NOMO-1 (cell line): Measurements from ENCODE around the gene KCNA4.
"Not testable (repeated sequence)": the region's sequence is repeated elsewhere in the genome, so short reads cannot be mapped to it uniquely, and the experiment has no call there.

ENCODE experiments used
- DNase-seq, 2 experiments: peaks; one replicate each; lab custom pipeline; 2025; ENCODE audit not compliant: unreplicated experiment in 2 of 2; lab: John Stamatoyannopoulos, UW

The KCNA4 gene

DNA sequence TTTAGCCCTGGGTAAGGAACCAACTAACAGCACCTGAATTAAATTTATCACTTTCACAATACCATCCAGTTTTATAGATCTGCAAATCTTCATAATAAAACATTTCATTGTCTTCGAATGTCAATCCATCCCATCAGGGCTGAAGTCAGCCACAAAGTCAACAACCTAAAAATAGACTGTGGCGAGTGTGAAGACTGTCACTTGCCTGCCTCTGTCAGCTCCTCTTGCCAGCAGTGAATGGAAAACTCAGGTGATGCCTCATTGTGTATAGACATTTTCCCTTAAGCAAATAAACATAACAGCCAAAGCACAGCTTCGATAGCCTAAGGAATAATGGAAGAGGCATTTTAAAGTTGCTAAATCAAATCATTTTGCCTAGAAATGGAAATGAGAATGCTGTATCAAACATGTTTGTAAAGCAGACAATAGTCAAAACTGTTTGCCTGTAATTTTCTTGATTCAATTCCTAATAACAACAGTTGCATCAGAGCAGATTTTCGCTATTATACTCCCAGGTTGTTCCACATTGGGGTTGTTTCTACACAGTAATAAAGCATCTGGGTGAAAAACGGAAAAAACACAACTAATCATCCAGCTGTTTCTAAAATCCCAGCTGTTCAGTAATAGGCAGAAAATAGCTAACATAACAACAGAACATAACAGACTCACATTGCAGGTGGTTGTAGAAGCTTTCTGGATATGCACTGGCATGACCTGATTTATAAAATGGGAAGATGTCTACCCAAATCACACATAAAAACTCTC, 15.7 kb downstream of the KCNA4 start:
- no peak for DNase-seq

DNA sequence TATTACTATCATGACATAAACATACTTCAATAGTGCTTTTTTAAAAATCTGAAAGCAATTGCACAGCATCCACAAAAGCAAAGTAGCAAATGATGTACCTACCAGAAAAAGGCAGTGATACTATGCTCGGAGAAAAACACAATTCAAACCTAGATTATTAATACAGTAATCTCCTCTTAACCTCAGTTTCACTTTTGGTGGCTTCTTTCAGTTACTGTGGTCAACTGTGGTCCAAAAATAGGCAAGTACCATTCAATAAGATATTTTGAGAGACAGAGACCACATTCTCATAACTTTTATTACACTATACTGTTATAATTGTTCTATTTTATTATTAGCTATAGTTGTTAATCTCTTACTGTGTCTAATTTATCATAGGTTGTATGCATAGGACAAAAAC, 20.8 kb downstream of the KCNA4 start:
- DNase-seq, result no peak

DNA sequence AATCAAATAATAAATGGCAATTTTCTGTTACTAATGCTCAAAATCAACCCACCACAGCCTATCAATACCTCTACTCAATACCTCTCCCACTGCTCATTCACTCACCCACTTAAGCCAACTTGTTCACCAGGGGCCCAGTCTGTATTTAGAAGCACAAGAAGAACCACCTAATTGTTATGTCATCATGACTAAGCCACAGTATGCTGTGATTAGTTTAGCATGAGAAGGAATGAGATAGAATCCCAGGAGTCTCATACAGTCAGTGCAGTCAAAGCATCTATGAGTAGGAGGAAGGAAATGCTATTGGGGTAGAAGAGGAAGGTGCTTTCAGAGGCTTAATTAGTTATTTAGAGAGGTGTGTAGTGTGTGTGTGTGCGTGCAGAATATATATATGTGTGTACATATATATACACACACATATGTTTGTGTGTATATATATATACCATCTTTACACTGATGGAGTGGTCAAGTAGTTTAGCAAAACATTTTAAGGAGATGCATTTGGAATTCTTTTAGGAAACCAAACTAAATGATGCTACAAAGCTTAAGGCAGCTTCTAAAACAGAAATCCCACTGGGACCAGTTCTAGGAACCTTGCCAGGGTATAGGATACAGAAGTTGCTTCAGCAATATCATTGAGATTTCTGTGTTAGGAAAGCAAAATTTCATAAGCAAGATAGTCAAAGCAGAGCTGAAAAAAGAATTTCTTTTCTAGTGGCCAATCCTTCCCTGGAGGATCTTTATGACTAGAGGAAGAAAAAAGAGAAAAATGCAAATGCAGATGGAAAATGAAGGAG, 27.5 kb downstream of the KCNA4 start:
- no peak for DNase-seq

DNA sequence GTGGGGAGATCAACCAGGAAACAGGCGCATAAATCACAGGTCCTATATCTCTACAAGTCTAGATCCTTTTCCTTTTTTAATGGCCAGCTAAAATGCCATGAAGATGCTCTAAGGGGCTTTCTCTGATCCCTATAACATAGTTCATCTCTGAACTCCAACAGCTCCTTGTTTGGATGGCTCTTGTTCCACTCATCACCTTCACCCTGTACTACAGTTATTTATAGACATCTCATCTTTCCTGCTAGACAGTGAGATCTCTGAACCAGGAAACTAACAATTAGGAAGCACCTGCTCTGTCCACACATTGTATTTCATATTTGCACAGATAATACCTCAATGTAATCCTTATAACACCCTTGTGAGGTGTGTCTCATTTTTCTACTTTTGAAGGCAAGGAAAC, 31.6 kb downstream of the KCNA4 start:
- DNase-seq, result no peak

DNA sequence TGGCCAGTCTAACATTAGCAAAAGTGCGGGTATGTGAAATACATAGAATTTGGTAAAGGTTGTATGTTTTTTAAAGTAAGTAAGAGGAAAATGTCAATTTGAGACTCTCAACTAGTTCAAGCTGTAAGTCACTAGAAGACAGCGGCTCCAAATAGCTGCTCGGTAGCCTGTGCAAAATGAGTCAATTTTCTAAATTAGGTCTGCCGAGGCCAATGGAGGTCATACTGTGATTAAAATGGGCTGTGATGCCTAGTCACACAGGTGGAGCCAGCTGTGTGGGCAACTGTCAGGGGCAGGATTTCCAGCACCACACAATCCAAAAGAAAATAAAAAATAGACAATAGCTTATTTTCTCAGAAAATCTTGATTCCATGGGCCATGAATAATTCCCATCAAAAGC, 32.3 kb downstream of the KCNA4 start:
- DNase-seq, result no peak

DNA sequence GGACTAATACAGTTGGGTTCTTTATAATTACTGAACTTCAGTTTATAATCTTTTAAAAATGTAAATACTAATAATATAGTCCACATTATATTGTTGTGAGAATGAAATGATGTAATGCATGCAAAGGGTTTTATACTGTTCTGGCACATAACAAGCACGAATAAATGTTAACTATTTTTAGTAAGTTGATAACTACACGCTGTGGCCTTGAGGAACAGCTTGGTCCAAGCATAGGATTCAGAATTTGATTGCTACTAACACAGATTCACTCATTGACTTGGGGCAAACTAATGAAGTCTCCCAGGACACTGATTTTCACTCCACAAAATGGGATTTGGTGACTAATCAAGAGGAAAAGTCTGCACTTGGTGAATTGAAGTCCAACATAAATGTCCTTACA, 38.3 kb downstream of the KCNA4 start:
- no peak for DNase-seq

DNA sequence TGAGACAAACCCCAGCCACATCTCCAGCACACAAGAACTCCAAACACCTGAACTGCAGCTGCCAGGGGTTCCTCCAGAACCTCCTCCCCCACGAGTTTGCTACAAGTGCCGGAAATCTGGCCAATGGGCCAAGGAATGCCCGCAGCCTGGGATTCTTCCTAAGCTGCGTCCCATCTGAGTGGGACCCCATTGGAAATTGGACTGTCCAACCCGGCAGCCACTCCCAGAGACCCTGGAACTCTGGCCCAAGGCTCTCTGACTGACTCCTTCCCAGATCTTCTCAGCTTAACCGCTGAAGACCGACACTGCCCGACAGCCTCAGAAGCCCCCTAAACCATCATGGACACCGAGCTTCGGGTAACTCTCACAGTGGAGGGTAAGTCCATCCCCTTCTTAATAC, 41.2 kb downstream of the KCNA4 start:
- not testable (repeated sequence) for DNase-seq

DNA sequence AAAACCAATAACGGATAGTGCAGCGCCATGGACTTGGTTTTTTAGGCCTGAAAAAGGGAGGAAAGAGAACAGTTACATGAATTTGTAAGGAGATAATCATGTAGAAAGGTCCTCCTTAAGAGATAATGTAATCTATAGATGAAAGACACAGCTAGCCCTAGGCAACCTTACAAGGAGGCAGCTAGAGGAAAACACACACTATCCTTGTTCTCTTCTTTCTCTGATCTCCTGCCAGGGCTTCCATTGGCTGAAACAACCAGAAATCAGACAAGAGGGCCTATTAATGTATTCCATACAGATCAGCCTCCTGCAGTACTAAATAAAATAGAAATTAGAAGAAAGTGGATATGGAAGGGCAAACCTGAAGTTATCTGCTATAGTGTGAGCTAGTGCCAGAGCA, 53.0 kb downstream of the KCNA4 start:
- no peak for DNase-seq

DNA sequence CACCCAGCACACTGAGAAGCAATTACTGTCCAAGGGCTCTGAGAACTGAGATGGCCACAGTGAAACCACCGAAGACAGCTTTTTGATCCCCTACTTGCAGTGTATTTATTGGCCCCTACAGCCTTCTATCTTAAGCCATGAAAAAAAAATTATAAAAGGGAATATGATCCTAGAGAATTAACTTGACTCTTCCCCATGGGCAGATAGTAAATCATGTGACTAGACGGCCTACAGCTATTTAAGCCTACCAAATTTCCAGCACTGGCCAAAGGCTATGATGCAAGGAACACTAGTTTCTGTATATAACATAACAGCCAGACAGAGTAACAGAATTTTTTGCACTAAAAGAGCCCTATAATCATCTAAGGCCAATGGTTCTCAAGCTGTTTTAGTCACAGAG, 53.8 kb downstream of the KCNA4 start:
- DNase-seq, result no peak

DNA sequence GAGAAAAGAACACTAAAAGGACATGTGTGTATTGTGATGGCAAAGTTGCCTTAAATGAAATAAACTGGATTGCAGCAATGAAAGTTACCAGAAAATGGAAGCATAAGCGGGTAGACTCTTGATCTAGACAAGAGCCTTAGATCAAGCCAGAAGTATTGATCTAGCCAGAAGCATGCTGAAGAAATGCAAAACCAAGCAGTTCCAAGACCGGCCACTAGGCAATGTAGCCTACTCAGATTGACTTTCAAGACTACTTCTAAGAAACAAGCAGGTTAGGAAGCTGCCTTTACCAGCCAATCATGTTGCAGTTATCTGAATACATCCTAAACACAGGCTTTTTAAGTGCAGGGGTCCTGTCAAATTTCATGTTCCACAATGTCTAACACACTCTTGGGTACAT, 54.6 kb downstream of the KCNA4 start:
- DNase-seq, result no peak
